GM12872 (cell line): Measurements from ENCODE around the gene CAB39.

Experiments
- CTCF ChIP-seq: IDR thresholded peaks from 3 replicates; pipeline ENCODE4 v1.5.1; 2011; ENCODE audit warnings: low read depth, mild to moderate bottlenecking, low read length, moderate library complexity; ENCODE audit not compliant: insufficient read depth

The CAB39 gene

DNA sequence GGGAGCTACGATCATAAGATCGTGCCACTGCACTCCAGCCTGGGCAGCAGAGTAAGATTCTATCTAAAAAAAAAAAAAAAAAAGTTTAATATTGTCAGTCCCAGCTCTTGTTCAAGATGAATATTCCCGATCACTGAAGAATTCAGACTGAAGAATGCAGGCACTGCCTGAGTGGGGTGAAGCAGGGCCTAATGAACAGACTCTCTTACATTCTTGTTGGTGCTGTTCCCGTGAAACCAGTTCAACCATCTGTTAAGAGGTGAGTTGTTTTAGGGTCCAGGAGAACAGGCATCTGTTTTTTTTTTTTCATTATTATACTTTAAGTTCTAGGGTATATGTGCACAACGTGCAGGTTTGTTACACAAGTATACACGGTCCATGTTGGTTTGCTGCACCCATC, 17.1 kb upstream of the CAB39 start:
- no peak for TF ChIP-seq CTCF

DNA sequence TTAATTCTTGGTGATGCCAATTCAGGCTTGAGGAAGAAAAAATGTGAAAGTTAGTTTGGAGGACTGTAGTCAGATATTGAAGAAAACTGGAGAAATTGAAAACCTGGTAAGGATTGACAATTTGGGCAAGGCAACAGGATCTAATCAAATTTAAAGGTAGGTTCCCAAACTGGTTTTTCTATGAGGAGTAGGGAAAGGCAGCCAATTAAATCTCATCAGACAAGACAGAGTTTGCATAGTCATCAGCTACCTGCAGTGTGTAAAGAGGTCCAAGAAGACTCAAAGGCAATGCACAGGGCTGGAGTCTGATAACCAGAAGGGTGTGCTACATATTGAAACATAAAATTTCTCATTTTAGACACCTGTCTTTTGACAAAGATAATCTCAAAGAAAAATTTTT, 16.0 kb upstream of the CAB39 start:
- no peak for TF ChIP-seq CTCF

DNA sequence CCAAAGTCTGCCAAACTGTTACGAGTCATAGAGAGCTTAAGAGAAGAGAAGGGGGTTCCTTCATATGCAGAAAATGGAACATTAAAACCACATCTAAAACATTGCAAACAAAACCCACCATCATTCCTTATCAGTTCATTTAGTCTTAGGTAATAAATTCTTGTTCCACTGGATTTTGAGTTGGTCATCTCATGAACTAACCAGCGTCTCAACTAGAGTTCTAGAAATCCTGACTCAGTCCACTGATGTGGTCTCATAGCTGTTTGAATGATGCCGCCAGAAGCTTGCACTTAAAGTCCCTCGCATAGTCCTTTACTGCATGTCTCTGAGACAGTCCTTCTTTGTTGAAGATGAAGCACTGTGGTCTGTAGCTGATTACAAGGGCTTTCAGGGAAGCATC, 15.0 kb upstream of the CAB39 start:
- TF ChIP-seq CTCF, result no peak

GRCh38 chr2:230700447-230700846, 12.2 kb upstream of the CAB39 start:
- no peak for TF ChIP-seq CTCF

DNA sequence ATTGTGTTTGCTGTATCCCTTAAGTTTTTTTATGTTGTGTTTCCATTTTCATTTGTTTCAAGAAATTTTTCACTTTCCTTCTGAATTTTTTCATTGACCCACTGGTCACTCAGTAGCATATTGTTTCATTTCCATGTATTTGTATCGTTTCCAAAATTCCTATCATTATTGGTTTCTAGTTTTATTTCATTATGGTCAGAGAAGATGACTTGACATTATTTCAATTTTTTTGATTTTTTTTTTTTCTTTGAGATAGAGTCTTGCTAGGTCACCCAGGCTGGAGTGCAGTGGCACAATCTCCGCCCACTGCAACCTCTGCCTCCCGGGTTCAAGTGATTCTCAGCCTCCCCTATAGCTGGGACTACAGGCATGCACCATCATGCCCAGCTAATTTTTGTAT, 11.3 kb upstream of the CAB39 start:
- TF ChIP-seq CTCF, result no peak

DNA sequence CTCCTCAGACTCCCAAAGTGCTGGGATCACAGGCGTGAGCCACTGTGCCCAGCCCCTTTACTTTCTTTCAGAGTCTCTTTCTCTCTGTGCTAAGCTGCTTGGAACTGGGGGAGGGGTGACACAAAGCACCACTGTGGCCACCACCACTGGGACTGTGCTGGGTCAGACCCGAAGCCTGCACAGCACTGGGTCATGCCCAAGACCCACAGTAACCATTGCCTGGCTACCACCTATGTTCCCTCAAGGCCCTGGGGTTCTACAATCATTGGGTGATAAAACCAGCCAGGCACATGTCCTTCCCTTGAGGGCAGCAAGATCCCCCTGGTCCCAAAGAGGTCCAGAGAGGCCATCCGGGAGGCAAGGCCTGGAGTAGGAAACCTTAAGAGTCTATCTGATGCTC, 9.1 kb upstream of the CAB39 start:
- no peak for TF ChIP-seq CTCF

DNA sequence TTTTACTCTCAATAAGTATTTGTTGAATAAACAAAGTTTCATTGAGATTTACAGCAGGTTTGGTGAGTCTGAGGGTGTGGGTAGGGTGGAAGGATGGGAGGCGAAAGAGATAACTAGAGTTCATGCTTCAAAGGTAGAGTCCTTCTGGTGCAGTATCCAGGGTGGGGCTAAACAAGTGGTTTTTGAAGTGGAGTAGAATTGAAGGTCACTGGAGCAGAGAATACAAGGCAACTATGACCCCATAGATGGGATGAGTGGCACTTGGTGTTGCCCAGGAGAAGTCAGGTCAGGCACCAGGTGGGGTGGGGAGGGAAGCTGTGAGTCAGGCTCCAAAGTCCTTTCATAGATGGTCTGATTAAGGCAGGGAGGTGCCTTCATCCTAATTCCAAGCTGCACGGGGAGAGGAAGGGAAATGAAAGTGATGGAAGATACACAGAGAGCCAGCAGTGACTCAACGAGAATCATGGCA, 6.6 kb upstream of the CAB39 start:
- no peak for TF ChIP-seq CTCF

DNA sequence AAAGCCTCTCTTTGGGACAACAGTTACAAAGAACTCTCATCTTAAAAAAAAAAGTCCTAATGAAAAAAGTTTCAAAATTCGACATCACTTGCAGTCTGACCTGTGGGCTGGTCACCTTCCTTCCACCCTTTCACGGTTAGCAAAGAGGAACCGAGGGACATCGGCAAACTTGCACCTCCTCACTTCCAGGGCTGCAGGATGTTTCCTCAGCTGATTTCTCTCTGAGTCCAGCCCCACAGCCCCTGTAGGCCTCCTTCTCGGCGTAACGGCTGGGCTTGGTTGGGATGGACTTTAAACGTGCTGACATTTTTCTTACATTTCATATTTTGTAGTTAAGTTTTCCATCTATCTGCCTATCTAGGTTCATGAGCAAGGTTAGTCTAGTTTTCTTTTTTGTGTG, 5.7 kb upstream of the CAB39 start:
- no peak for TF ChIP-seq CTCF
